Ectodermal cell (in vitro differentiated cells): ENCODE measurements around the gene SEMA4G.

Experiments used
- H3K27ac ChIP-seq: 2 replicates; pipeline ENCODE4 v1.7.0; 2013; ENCODE audit warnings: mild to moderate bottlenecking, low read depth, low read length; ENCODE audit not compliant: insufficient read depth, poor library complexity, severe bottlenecking
- H3K27me3 ChIP-seq: 2 replicates; pipeline ENCODE4 v1.7.0; 2013; ENCODE audit warnings: mild to moderate bottlenecking, low read length; ENCODE audit not compliant: insufficient read depth, control insufficient read depth, poor library complexity, severe bottlenecking
- H3K36me3 ChIP-seq: one replicate; pipeline ENCODE4 v1.7.0; 2013; ENCODE audit warnings: low read length; ENCODE audit not compliant: control insufficient read depth, insufficient read depth
- H3K4me1 ChIP-seq: one replicate; pipeline ENCODE4 v1.7.0; 2013; ENCODE audit warnings: low read length; ENCODE audit not compliant: control insufficient read depth, insufficient read depth
- H3K4me3 ChIP-seq: 2 replicates; pipeline ENCODE4 v1.7.0; 2013; ENCODE audit warnings: low read depth, low read length, control low read depth; ENCODE audit not compliant: insufficient read depth
- H3K9me3 ChIP-seq: 2 replicates; pipeline ENCODE4 v1.7.0; 2013; ENCODE audit warnings: mild to moderate bottlenecking, low read length, moderate library complexity; ENCODE audit not compliant: control insufficient read depth
- WGBS, 2 experiments: methylation state at CpG; one replicate each; pipeline ENCODE4 v1.1.7; 2013; ENCODE audit warnings: missing lambda C conversion rate in 2 of 2; 5-methylcytosine and 5-hydroxymethylcytosine counted together

Gene SEMA4G

GRCh38 chr10:100999742-101000126 lies 30.4 kb downstream of the SEMA4G start, which contains the start of gene LZTS2:
Gene LZTS2 (plus strand): TSS chr10:100999808. CDS start chr10:101002539, 2,731 bp downstream.
- no peaks in the 10 kb centered on the region for H3K9me3 ChIP-seq
- H3K27ac ChIP-seq: peak within 1 kb of the TSS; percentile 89
- 1% methylated on average over 44 of the region's 44 CpGs for WGBS, 2 experiments
- peaks cover 15% of the 10 kb centered on the region for H3K4me1 ChIP-seq
- peak within 1 kb of the TSS; percentile 87 for H3K4me3 ChIP-seq
- peaks cover 16% of the 10 kb centered on the region for H3K36me3 ChIP-seq
- H3K27me3 ChIP-seq: no peaks in the 10 kb centered on the region

GRCh38 chr10:101000127-101000914 lies 31.0 kb downstream of the SEMA4G start:
- H3K4me1 ChIP-seq: peaks cover 15% of the 10 kb centered on the region
- no peaks in the 10 kb centered on the region for H3K27me3 ChIP-seq
- no peak overlapping the region for H3K27ac ChIP-seq
- peaks cover 21% of the 10 kb centered on the region for H3K36me3 ChIP-seq
- WGBS, 2 experiments: 10 to 14% methylated on average over 18 to 19 of the region's 19 CpGs
- H3K4me3 ChIP-seq: peak overlapping the region; percentile 87
- no peaks in the 10 kb centered on the region for H3K9me3 ChIP-seq

GRCh38 chr10:101000915-101001658 lies 31.8 kb downstream of the SEMA4G start:
- Histone ChIP-seq H3K4me3 (peak overlapping the region; percentile 87), H3K27ac (no peak overlapping the region)

GRCh38 chr10:101001659-101002035 lies 32.3 kb downstream of the SEMA4G start:
- Histone ChIP-seq H3K36me3 (peaks cover 35% of the 10 kb centered on the region), H3K27me3 (no peaks in the 10 kb centered on the region), H3K4me3 (peak overlapping the region; percentile 87), H3K4me1 (peaks cover 15% of the 10 kb centered on the region), H3K9me3 (no peaks in the 10 kb centered on the region), H3K27ac (no peak overlapping the region)
- 84 to 85% methylated on average over 5 of the region's 5 CpGs for WGBS, 2 experiments

More at GRCh38 chr10:101000915-101001658, 31.8 kb downstream of the SEMA4G start:
- no peaks in the 10 kb centered on the region for H3K27me3 ChIP-seq
- no peaks in the 10 kb centered on the region for H3K9me3 ChIP-seq
- 78% methylated on average over 12 of the region's 12 CpGs for WGBS, 2 experiments
- peaks cover 15% of the 10 kb centered on the region for H3K4me1 ChIP-seq
- peaks cover 29% of the 10 kb centered on the region for H3K36me3 ChIP-seq

- no peak overlapping the region for H3K4me3 ChIP-seq
- no peak overlapping the region for H3K27ac ChIP-seq
- 89 to 93% methylated on average over 11 of the region's 11 CpGs for WGBS, 2 experiments
Observed at GRCh38 chr10:101002456-101002855, 33.2 kb downstream of the SEMA4G start.

GRCh38 chr10:101003639-101004206 lies 34.4 kb downstream of the SEMA4G start:
- no peaks in the 10 kb centered on the region for H3K27me3 ChIP-seq
- H3K4me1 ChIP-seq: peaks cover 21% of the 10 kb centered on the region
- no peaks in the 10 kb centered on the region for H3K9me3 ChIP-seq
- H3K36me3 ChIP-seq: peaks cover 36% of the 10 kb centered on the region
- H3K27ac ChIP-seq: no peak overlapping the region
- 96 to 97% methylated on average over 18 of the region's 18 CpGs for WGBS, 2 experiments
- H3K4me3 ChIP-seq: no peak overlapping the region

More at GRCh38 chr10:101002456-101002855, 33.2 kb downstream of the SEMA4G start:
- Histone ChIP-seq H3K9me3 (no peaks in the 10 kb centered on the region), H3K36me3 (peaks cover 36% of the 10 kb centered on the region), H3K27me3 (no peaks in the 10 kb centered on the region), H3K4me1 (peaks cover 15% of the 10 kb centered on the region)

GRCh38 chr10:101005361-101005760 lies 36.1 kb downstream of the SEMA4G start:
- Histone ChIP-seq H3K36me3 (peaks cover 36% of the 10 kb centered on the region), H3K9me3 (no peaks in the 10 kb centered on the region), H3K27ac (no peak overlapping the region), H3K27me3 (no peaks in the 10 kb centered on the region), H3K4me1 (peaks cover 25% of the 10 kb centered on the region), H3K4me3 (no peak overlapping the region)
- WGBS, 2 experiments: 96 to 97% methylated on average over 23 of the region's 23 CpGs

- peaks cover 36% of the 10 kb centered on the region for H3K36me3 ChIP-seq
- no peak overlapping the region for H3K27ac ChIP-seq
- no peaks in the 10 kb centered on the region for H3K27me3 ChIP-seq
- WGBS, 2 experiments: 89 to 93% methylated on average over 2 of the region's 4 CpGs
- H3K4me1 ChIP-seq: peaks cover 21% of the 10 kb centered on the region
- no peaks in the 10 kb centered on the region for H3K9me3 ChIP-seq
- no peak overlapping the region for H3K4me3 ChIP-seq
Observed at GRCh38 chr10:101005869-101006567, 36.7 kb downstream of the SEMA4G start.

- Histone ChIP-seq H3K4me3 (no peak overlapping the region), H3K4me1 (peaks cover 14% of the 10 kb centered on the region), H3K27me3 (no peaks in the 10 kb centered on the region), H3K9me3 (no peaks in the 10 kb centered on the region), H3K36me3 (peaks cover 36% of the 10 kb centered on the region), H3K27ac (no peak overlapping the region)
- 93 to 95% methylated on average over 33 of the region's 33 CpGs for WGBS, 2 experiments
Observed at GRCh38 chr10:101006593-101007098, 37.3 kb downstream of the SEMA4G start.
